HG03432 (cell line): ENCODE data around the gene PDE8A.

ENCODE experiments used
- ATAC-seq: cut with Tn5 transposase; IDR thresholded peaks from one replicate; pipeline ENCODE4 v1.9.1; 2021; ENCODE audit warnings: mild to moderate bottlenecking, moderate library complexity; ENCODE audit not compliant: unreplicated experiment

Gene PDE8A, protein sequence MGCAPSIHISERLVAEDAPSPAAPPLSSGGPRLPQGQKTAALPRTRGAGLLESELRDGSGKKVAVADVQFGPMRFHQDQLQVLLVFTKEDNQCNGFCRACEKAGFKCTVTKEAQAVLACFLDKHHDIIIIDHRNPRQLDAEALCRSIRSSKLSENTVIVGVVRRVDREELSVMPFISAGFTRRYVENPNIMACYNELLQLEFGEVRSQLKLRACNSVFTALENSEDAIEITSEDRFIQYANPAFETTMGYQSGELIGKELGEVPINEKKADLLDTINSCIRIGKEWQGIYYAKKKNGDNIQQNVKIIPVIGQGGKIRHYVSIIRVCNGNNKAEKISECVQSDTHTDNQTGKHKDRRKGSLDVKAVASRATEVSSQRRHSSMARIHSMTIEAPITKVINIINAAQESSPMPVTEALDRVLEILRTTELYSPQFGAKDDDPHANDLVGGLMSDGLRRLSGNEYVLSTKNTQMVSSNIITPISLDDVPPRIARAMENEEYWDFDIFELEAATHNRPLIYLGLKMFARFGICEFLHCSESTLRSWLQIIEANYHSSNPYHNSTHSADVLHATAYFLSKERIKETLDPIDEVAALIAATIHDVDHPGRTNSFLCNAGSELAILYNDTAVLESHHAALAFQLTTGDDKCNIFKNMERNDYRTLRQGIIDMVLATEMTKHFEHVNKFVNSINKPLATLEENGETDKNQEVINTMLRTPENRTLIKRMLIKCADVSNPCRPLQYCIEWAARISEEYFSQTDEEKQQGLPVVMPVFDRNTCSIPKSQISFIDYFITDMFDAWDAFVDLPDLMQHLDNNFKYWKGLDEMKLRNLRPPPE

GRCh38 chr15:84981711-84982300, at the start of gene PDE8A:
Gene PDE8A, plus strand, starts transcription at chr15:84981856. Its CDS starts 307 bp downstream, at chr15:84982163.
- peak; percentile 25 for ATAC-seq

DNA sequence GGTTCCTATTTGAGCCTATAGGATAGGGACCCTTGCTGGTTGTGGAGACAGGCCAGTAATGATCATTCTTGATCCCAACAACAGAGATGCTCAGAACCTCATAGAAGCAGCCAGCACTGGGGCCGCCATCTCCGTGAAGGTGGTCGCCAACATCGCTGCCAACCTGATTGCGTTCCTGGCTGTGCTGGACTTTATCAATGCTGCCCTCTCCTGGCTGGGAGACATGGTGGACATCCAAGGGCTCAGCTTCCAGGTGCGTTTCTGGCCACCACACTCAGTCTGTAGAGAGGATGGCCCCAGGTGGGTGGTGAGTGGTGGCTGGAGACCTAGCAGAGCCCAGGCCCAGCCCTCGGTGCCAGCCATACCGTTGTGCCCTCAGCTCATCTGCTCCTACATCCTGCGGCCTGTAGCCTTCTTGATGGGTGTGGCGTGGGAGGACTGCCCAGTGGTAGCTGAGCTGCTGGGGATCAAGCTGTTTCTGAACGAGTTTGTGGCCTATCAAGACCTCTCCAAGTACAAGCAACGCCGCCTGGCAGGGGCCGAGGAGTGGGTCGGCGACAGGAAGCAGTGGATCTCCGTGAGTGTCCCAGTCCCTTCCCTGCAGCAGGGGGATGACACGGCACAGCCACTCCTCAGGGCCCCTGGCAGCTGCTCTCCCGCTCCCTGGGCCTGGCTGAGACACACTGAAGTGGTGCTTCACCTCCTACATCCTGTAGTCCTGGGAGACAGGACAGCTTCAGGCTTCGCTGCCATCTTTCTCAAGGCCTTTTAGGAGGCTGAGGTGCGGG, 46.5 kb upstream of the PDE8A start:
- ATAC-seq, result no peak

- no peak for ATAC-seq
Observed at GRCh38 chr15:84937144-84937543, 44.5 kb upstream of the PDE8A start.

- ATAC-seq, result no peak
Observed at GRCh38 chr15:84938726-84939125, 42.9 kb upstream of the PDE8A start.

DNA sequence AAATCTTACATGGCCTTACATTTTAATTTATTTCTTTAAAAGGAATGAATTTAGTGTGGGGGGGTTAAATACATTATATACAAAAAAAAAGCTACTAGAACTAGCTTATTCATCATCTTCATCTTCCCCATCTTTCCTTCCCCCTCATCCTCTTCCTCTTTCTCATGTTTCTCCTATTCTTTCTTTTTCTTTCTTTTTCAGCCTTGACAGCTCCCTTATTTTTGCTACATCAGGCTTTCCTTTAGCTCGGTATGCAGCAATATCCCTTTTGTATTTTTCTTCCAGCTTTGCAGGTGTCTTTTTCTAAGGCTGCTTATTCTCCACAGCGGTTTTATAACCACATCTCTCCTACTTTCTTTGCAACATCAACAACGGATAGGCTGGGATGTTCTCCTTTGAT, 41.3 kb upstream of the PDE8A start:
- ATAC-seq, result no peak

- no peak for ATAC-seq
Observed at GRCh38 chr15:84942456-84942855, 39.2 kb upstream of the PDE8A start.

DNA sequence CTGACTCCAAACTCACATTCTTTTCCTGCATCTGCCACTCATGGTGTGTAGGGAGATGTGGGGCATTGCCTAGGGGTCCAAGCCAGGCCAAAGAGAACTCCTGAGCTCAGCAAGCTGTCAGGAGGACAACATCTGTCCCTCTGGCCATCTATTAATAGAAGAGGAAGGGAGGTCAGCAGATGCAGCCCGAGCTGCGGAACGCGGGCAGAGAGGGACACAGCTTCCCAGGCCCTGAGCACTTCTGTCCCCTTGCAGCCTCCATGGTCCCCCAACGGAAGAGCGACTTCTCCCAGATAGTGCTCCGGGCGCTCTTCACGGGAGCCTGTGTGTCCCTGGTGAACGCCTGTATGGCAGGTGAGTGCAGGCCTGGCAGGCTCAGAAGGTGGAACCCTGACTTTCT, 37.3 kb upstream of the PDE8A start:
- no peak for ATAC-seq

- no peak for ATAC-seq
Observed at GRCh38 chr15:84944861-84945260, 36.8 kb upstream of the PDE8A start.

- ATAC-seq, result no peak
Observed at GRCh38 chr15:84946772-84947489, 34.7 kb upstream of the PDE8A start.

DNA sequence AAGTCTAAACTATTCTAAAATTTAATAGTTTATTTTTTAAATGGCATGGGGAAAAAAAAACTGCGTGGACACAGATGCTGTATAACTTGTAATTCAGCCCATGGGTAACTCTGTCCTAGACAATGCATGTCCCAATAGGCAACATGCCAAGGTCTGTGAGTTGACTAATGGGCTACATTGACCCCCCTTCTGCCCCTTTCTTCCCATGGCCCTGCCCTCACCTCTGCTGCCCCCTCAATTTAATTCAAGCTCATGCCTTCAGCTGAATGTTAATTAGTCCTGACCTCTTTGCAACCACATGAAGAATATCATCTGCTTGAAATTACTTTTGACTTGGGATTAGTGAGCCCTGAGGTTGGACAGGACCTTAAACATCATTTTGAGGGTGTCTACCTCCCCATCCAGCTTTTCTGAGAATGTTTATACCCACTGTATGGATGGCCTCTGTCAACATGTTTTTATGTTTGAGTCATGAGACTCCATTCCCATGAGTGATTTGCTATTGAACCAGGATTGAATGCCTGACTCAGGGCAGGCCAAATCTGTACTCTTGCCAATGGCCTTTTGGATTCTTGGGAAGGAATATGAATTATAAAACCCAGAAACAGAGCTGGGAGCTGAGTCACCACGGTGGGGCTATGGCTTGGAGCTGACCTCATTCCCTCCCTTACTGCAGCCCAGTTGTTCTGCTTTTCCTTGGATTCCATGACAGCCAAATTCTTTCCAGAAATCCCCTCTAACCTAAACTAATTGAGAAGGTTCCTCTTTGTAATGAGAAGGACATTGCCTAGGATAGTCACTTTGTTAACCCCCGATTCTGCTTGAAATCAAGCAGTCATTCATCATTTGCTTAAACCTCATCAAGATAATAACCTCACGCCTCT, 33.5 kb upstream of the PDE8A start:
- no peak for ATAC-seq

DNA sequence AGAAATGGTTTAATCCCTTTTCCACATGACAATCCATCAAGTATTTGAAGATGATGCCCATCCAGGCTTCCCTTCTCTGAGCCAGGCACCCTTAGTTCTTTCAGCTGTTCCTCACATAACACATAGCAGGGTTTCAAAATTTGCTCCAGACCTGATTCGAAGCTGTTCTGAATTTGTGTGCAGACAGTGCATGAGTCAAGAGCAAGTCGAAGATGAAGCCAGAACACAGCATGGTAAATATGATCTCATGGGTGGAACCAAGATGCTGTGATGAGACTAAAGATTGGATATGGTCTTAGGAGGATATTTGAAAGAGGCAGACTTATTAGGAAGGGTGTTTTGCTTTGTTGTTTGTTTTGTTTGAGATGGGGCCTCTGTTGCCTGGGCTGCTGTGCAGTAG, 32.6 kb upstream of the PDE8A start:
- no peak for ATAC-seq

GRCh38 chr15:84949845-84950569, 31.6 kb upstream of the PDE8A start:
- no peak for ATAC-seq

DNA sequence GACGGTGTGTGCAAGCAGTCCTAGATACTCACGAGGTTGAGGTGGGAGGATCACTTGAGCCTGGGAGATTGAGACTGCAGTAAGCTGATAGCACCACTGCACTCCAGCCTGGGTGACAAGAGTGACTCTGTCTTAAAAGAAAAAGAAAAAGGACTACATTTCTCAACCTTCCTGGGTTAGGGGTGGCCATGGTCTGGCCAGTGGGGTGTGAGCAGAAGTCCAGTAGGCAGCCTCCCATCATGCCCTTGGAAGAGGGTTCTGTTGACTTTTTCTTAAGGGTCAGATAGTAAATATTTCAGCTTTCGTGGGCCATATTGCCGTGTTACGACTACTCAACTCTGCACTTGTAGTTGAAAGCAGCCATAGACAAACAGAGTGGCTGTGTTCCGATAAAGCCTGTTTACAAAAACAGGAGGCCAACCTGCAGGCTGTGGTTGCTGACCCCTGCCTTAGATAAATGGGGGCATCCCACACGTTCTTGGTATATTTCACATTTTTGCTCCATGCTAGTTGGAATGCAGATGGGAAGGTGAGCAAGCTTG, 31.0 kb upstream of the PDE8A start:
- no peak for ATAC-seq

DNA sequence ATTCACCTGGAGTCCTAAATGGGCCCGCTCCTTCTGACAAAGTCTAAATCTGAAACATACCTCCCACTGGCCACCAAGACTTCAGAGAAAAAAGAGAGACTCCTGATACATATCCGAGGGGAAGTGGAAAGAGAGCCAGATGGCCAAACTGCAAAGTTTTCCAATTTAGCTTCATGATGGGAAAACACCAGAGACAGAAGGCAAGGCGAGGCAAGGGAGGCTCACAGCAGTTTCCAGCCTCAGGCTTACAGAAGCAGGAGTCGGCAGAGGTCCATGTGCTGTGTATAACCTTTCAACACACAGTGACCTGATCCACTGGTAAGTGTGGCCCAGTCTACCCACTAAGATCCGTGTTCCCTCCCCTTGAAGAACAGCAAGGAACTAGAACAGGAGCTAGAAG, 29.9 kb upstream of the PDE8A start:
- no peak for ATAC-seq

GRCh38 chr15:84953136-84953535, 28.5 kb upstream of the PDE8A start:
- no peak for ATAC-seq

DNA sequence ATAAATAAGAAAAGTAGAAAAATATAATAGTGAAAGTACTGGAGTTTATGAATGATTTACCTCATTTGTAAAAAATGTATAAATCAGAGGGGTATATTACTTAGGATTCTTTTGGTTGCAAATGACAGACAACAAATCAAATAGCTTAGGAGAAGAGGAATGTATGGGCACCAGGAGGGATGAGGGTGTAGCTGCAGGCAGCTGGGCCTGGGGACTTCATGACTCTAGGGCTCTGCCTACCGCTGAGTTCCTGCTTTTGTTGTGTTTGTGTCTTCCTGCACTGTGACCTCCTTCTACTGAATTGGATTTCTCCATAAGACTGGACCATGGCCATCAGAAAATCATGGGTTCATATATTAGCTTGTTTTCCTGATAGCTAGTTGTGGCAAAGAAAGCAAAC, 27.9 kb upstream of the PDE8A start:
- ATAC-seq, result no peak

GRCh38 chr15:84955089-84955848, 26.4 kb upstream of the PDE8A start:
- no peak for ATAC-seq

DNA sequence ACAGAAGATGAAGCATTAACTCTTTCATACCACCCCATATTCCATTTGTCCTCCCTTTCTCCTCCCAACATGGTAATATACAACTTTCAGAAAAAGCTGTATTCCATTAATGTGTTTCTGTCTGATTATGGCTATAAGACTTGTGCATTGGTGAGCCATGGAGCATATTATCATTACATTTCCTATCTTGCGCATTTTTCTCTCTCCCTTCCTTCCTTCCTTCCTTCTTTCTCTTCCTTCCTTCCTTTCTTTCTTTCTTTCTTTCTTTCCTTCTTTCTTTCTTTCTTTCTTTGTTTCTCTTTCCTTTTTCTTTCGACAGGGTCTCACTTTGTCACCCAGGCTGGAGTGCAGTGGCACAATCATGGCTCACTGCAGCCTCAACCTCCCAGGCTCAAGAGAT, 25.5 kb upstream of the PDE8A start:
- no peak for ATAC-seq
